Measurements from ENCODE around the gene RFX1.
A peak's percentile ranks its signal among the peaks of the same experiment; 100 is the strongest.
"Not testable (repeated sequence)": the region's sequence is repeated elsewhere in the genome, so short reads cannot be mapped to it uniquely, and the experiment has no call there.

Gene RFX1

DNA sequence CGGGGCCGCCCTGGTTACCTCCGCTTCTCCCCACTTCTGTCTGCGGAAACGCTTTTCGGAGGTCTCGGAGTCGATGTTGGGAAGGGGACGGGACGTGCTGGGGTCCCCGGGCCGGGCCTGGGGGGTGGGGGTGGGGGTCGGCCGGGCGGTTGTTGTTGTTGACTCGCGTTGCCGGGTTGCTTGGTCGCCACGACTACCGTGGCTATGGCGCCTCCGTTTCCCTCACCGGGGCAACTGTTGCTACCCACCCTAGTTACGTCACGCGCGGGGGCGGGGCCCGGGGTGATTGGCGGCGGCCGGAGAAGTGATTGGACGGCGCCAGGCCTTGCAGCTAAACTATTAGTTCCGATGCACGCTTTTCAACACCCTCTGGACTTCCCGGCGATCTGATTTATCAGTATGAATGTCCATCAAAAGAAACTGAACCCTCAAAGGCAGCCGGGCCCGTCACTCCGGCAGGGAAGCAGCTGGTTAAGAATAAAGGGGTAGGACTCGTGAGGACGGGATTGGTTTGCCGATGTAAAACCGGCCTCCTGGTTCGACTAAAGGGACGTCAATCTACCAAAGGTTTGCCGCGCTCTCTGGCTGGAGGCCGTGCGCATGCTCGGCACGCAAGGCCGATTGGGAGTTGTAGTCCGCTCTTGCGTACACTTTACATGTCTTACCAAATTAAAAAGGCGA is at the start of gene RFX1:
RFX1 (minus strand) TSS at position 236 of the 681 bp plus-strand sequence. CDS start 12,477 bp downstream, outside the sequence.
- peak; percentile 99 for DNase-seq

DNA sequence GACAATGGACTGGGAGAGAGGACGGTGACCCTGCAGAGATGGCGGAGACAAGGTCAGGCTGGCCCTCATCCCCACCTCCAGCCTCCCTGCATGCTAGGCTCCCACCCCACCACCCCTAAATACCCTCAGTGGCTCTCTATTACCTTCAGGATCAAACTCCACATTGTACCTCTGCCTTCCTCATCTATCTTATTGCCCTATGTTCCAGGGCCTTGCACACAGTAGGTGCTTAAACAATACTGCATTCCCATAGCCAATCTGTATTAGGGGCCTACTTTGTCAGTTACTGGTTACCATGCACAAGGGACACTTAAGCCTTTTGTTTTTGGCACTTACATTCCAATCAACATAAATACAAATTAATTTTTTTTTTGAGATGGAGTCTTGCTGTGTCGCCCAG is 49.3 kb upstream of the RFX1 start:
- DNase-seq, result no peak

DNA sequence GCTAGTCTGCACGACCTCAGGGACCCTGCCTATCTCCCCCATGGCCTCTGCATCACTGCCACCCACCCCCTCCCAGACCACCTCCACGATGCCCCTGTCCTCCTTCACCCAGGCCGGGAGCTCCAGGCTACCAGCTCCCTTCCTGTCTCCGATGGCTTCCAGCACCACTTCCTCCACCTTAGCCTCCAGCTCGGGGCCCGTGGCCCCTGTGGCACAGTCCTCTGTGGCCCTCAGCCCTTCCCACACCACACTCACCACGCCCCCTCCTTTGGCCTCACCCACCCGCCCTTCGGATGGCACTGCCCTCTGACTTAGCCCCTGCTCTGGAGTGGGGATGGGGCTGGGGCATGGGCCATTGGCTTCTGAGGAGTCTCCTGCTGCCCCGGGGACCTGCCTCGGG is 48.6 kb upstream of the RFX1 start:
- DNase-seq, result no peak

DNA sequence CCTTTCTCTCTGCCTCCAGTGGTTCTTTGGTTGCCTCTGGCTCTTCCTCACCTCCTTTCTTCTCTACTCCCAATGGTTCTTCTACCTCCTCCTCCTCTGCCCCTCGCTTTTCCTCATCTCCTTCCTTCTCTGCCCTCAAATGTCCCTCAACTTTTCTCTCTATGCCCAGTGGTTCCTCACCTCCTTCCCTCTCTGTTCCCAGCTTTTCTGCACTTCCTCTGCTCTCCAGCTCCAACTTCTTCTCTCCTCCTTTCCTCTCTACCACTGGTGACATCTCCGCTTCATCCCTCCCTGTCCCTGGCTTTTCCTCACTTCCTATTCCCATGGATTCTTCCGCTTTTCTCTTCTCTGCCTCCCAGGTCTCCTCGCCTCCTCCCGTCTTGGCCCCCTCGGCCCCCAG is 48.0 kb upstream of the RFX1 start:
- no peak for DNase-seq

DNA sequence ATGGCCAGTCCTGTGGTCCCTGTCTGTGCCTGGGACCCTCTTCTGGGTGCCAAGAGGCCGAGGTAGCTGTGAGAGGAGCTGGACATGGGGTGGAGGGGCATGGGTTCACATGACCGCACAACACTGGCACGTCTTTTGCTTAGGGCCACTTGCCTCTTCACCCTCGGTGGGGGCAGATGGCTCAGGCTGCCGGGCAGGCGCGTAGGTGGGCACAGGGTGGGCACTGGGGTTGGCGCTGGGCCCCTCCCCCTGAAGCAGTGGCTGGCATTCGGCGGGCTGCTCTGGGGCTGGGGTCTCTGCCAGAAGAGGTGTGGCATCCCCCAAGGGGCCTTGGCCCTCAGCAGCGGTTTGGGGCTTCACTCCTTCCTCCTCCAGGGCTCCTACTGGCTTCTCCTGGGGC is 47.4 kb upstream of the RFX1 start:
- DNase-seq, result no peak

DNA sequence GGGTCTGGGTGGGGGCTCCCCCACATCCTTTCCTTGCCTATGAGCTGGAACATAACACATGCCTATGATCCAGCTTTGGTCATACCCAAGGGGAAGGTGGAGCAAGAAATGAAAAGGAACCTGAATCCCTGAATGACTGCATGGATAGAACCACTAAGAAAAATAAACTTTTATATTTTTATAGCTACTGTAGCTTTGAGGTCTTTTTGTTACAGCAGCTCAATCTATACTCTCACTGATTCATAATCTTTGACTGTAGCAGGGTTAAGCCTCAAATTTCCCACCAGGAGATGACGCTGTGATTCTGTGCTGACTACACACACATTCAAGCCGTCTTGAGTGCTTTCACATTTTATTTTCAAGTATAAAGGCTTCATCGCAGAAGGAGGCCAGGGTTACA is 46.9 kb upstream of the RFX1 start:
- DNase-seq, result no peak

DNA sequence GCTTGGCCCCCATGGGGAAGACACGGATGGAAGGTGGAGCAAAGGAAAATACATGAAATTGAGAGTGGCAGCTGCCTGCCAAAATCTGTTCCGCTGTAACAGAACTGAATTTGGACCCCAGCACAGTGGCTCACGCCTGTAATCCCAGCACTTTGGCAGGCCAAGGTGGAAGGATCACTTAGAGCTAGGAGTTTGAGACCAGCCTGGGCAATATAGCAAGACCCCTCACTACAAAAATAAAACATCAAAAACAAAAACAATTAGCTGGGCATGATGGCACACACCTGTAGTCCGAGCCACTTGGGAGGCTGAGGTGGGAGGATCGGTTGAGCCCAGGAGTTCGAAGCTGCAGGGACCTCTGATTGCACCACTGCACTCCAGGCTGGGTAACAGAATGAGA is 46.4 kb upstream of the RFX1 start:
- no peak for DNase-seq

DNA sequence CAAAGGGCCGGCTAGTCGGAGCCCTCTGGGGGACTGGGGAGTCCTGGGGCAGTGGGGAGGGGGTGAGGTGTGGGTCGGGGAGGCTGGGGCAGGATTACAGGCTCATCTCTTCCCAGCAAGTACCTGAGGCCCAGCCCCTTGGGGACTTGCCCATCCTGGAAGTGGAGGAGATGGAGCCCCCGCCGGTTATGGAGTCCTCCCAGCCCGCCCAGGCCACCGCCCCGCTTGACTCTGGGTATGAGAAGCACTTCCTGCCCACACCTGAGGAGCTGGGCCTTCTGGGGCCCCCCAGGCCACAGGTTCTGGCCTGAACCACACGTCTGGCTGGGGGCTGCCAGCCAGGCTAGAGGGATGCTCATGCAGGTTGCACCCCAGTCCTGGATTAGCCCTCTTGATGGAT is 45.9 kb upstream of the RFX1 start:
- DNase-seq, result no peak

DNA sequence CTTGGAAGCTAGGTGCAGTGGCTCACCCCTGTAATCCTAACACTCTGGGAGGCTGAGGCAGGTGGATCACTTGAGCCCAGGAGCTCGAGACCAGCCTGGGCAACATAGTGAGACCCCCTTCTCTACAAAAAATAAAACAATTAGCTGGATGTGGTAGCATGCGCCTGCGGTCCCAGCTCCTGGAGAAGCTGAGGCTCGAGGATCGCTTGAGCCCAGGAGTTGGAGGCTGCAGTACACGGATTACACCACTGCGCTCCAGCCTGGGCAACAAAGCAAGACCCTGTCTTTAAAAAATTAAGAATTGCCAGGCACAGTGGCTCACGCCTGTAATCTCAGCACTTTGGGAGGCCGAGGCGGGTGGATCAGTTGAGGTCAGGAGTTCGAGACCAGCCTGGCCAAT is 44.8 kb upstream of the RFX1 start:
- not testable (repeated sequence) for DNase-seq

DNA sequence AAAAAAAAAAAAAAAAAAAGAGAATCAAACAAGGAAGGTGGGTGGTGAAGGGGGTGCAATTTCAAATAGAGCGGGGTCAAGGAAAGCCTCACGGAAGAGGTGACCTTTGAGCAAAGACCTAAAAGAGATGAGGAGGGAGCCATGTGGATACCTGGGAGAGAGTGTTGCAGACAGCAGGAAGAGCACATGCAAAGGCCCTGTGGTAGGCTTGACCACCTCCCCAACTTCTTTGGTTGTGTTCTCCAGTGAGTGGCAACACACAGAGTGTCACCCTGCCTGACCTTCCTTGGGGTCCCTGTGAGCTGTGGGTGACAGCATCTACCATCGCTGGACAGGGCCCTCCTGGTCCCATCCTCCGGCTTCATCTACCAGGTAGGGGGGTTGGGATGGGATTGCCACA is 44.4 kb upstream of the RFX1 start:
- DNase-seq, result no peak

DNA sequence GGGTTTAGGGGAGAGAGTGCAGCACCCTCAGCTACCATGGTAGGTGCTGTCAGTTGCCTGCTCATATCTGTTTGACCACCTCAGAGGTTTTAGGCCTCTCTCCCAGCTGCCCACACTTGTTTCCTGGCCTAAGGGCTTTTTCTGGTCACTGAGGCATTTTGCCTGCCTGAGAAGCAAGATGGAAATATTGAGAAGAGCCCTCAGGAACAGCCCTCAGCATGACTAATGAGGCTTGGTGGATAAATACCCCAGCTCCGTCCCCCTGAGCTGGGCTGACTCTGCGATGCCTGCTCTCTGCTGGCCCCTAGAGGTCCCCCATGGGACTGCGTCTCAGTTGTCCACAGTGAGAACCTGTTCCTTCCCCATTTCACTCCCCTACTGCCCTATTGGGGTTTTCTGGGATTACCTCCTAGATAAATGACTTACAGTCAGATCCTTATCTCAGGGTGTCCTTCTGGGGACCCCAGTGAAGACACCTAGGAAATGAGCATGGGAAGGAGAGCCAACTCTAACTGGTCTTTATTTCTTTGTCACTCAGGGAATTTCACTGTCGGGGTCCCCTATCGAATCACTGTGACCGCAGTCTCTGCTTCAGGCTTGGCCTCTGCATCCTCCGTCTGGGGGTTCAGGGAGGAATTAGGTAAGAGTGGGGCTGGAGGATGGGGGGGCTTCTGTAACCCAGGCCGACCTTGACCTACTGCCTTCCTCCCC is 42.5 kb upstream of the RFX1 start:
- peak; percentile 68 for DNase-seq

DNA sequence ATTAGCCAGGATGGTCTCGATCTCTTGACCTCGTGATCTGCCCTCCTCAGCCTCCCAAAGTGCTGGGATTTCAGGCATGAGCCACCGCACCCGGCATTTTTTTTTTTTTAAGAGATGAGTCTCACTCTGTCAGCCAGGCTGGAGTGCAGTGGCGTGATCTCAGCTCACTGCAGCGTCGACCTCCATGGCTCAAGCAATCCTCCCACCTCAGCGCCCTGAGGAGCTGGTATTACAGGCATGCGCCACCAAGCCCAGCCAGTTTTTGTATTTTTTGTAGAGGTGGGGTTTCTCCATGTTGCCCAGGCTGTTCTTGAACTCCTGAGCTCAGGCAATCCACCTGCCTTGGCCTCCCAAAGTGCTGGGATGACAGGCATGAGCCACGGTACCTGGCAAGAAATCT is 41.7 kb upstream of the RFX1 start:
- not testable (repeated sequence) for DNase-seq

DNA sequence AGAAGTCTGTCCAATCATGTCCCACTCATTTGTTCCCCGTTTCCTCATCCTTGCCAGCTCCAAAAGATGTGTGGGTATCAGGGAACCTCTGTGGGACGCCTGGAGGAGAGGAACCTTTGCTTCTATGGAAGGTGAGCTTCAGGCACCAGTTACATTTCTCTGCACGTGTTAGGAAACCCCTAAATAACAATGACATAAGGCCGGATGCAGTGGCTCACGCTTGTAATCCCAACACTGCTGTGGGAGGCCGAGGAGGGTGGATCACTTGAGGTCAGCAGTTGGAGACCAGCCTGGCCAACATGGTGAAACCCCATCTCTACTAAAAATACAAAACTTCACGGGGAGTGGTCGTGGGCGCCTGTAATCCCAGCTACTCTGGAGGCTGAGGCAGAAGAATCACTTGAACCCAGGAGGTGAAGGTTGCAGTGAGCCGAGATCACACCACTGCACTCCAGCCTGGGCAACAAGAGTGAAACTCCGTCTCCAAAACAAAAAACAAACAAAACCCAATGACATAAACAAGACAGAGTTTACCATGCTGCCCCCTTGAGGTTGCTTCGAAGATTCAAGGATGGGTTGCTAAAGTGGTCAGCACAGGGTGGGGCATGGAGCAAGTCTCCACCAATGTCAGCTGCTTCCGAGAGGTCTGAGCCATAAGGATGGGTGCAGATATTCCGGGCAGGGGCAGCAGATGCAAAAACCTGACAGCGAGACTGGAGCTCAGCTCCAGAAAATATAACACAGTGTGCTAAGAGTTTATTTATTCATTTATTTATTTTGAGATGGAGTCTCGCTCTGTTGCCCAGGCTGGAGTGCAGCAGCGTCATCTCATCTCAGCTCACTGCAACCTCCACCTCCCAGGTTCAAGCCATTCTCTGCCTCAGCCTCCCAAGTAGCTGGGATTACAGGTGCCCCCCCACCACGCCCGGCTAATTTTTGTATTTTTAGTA is 36.8 kb upstream of the RFX1 start:
- peak; percentile 60 for DNase-seq

DNA sequence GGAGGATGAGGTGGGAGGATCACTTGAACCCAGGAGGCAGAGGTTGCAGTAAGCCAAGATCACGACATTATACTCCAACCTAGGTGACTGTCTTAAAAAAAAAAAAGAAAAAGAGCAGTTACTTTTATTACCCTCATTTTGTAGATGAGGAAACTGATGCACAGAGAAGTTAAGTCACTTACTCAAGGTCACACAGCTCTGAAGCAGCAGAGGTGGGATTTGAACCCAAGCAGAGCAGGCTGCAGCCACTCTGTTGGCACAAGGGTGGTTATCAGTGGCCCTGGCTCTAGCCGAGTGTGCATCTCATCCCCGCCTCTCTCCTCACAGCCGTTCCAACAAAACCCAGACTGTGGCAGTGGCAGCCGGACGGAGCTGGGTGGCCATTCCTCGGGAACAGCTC is 33.1 kb upstream of the RFX1 start:
- no peak for DNase-seq

DNA sequence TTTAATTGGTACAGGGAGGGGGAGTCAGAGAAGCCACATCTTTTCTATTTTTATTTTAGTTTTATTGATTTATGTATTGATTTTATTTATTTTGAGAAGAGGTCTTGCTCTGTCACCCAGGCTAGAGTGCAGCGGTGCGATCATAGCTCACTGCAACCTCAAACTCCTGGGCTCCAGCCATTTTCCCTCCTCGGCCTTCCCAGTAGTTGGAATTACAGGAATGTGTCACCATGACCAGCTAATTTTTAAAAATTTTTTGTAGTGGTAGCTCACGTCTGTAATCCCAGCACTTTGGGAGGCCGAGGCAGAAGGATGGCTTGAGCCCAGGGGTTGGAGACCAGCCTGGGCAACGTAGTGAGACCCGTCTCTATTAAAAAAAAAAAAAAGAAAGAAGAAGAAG is 29.6 kb upstream of the RFX1 start:
- DNase-seq, result no peak

DNA sequence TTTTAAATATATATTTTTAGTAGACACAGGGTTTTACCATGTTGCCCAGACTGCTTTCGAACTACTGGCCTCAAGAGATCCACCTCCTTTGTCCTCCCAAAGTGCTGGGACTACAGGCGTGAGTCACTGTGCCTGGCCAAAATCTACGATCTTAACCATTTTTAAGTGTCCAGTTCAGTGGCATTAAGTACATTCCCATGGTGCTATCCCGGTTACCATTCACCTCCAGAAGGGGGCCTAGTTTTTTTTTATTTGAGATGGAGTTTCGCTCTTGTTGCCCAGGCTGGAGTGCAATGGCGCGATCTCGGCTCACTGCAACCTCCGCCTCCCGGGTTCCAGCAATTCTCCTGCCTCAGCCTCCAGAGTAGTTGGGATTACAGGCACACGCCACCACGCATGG is 29.0 kb upstream of the RFX1 start:
- DNase-seq, result not testable (repeated sequence)

DNA sequence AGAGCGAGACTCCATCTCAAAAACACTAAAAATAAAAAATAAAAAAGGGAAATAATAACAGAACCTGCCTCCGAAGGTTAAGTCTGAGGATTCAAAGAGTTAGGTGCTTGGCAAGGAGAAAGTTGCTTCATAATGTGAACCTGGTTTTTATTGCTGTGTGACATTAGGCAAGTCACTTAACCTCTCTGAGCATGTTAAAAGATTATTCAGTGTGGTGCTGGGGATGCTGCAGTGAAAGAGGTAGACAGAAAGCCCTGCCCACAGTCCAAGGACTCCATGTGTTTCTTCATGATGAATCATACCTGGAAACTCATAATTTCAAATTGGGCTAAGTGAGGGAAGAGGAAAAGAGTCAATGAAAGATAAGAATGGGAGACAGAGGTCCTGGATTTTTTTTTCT is 27.8 kb upstream of the RFX1 start:
- DNase-seq, result no peak

DNA sequence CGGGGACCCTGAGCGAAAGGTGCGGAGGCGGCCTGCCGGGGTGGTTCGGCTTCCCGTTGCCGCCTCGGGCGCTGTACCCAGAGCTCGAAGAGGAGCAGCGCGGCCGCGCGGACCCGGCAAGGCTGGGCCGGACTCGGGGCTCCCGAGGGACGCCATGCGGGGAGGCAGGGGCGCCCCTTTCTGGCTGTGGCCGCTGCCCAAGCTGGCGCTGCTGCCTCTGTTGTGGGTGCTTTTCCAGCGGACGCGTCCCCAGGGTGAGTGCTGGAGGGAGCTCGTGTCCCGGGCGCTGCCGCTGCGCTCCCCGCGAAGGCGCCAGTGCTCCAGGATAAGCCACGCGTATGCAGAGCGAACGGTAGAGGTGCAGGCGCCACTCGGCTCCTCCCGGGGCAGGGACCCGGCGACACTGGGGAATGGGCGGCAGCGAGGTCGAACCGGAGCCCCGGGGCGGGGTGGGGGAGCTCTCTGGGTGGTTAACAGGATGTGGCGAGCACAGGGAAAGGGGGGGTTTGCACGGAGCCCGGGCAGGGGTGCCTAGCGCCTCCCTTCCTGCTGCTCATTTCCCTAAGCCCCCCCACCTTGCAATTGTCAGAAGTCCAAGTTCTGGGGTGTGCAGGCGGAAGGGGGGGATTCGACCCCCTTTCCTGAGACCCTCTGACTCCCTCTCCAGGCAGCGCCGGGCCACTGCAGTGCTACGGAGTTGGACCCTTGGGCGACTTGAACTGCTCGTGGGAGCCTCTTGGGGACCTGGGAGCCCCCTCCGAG is 25.8 kb upstream of the RFX1 start, which contains the start of gene IL27RA:
IL27RA (plus strand) TSS at position 44 of the 762 bp plus-strand sequence; CDS start at position 155, 111 bp downstream.
- peak; percentile 75 for DNase-seq

DNA sequence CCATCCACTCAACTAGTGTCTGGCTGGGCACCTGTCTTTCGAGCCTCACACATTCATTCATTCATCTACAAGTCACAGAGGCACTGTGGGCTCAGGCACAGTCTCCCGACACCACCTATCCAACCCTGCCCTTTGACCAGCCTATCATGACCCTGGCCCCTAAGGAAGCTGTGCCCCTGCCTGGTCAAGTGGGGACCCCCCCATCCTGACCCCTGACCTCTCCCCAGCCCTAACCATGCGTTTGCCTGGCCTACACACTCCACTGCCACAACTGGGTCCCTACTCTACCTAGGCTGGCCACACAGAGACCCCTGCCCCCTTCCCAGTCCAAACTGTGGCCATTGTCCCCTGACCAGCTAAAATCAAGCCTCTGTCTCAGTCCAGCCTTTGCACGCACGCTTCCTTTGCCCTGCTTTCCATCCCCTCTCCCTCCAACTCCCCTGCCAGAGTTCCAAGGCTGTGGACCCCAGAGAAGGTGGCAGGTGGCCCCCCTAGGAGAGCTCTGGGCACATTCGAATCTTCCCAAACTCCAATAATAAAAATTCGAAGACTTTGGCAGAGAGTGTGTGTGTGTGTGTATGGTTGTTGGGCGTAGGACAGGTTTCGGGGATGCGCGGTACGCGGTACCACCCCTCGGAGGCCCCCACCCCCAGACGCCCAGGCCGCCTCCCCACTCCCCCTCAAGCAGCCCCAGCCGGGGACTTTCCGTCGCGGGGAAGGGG is 25.0 kb upstream of the RFX1 start:
- DNase-seq, result no peak

DNA sequence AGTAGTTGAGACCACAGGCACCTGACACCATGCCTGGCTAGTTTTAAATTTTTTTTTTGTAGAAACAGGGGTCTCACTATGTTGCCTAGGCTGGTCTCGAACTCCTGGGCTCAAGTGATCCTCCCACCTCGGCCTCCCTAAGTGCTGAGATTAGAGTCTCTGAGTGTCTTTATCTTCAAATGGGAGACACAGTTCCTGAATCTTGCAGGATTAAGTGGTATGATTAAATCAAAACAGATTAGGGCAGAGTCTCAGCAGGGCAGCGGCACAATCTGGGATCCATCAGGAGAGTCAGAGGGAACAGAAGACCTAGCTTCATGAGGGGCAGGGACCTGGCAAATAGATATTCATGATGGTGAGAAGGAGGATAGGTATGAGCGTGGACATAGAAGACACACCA is 22.8 kb upstream of the RFX1 start:
- DNase-seq, result no peak

DNA sequence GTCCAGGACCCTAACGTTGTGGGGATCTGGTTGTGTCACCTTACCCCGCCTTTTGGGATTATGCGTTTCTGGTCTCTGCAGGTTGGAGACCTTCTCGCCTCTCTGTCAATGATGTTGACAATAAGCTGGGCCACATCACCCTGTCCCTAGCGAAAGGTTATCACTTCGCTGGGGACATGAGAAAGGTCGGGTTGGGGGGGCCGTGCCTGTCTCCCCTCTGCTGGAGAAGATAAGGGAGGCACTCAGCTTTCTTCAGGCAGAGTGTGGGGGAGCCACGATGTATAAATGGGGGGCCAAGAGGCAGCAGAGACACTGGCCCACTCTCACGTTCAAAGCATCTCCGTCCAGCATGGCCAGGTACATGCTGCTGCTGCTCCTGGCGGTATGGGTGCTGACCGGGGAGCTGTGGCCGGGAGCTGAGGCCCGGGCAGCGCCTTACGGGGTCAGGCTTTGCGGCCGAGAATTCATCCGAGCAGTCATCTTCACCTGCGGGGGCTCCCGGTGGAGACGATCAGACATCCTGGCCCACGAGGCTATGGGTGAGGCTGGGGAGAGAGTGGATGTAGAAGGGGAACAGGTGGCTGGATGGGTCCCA is 21.8 kb upstream of the RFX1 start, which contains the start of gene RLN3:
RLN3 (plus strand) TSS at position 293 of the 595 bp plus-strand sequence; CDS start at position 350, 57 bp downstream.
- no peak for DNase-seq
